ENCODE measurements around the gene PAPSS2.

Gene PAPSS2

DNA sequence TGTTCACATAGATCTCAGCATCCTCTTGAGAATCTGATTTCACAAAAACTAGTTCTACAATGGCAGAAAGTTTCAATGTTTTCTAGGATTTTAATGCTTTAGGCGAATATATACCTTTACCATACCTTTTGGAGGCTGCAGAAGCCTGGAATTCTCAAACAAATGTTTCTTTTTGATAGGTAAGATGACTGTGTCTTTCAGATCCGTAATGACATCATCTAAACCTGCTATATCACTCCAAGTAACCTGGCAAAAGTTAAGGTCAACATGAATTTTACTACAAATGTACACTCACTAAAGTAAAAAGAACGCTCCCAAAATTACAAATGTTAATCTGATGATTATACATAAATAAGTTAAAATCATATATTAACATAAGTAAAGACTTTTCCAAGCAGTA, 130.5 kb downstream of the PAPSS2 start:
- no peak for DNase-seq (ENCODE audit: low spot score)

- peak; percentile 4 for DNase-seq (ENCODE audit: low spot score)
Observed at GRCh38 chr10:87794285-87794684, 134.6 kb downstream of the PAPSS2 start.

Data from AG08395 (cell line).